GM12891 (cell line): ENCODE measurements around the gene TAF8.

Source experiments
- POLR2A ChIP-seq: IDR thresholded peaks from 2 replicates; pipeline ENCODE4 v1.6.1; 2011; ENCODE audit warnings: low read depth, low read length, control low read depth
- POLR2AphosphoS5 ChIP-seq: IDR thresholded peaks from 2 replicates; pipeline ENCODE4 v1.6.1; 2011; ENCODE audit warnings: low read depth, low read length, control low read depth
- SPI1 ChIP-seq: IDR thresholded peaks from 2 replicates; pipeline ENCODE4 v1.6.1; 2011; ENCODE audit warnings: low read depth, low read length, control low read depth
- TAF1 ChIP-seq: IDR thresholded peaks from 2 replicates; pipeline ENCODE4 v1.6.1; 2011; ENCODE audit warnings: low read depth, low read length, control low read depth

GRCh38 chr6:42100029-42100901, 49.9 kb downstream of the TAF8 start:
- TF ChIP-seq POLR2AphosphoS5 = no peak
- TF ChIP-seq TAF1 = no peak
- TF ChIP-seq POLR2A = no peak
- no peak for TF ChIP-seq SPI1
